Left forelimb (tissue), 1 donor: ENCODE data around the gene FSCN2.
"Not testable (repeated sequence)": the region's sequence is repeated elsewhere in the genome, so short reads cannot be mapped to it uniquely, and the experiment has no call there.

Source experiments
- DNase-seq: peaks from one replicate; pipeline ENCODE4 v3.0.0-alpha.2; 2018; ENCODE audit warnings: low spot score

The FSCN2 gene

GRCh38 chr17:81578561-81579225 is 50.5 kb downstream of the FSCN2 start:
- DNase-seq: no peak

GRCh38 chr17:81579298-81579697 is 51.1 kb downstream of the FSCN2 start:
- no peak for DNase-seq

GRCh38 chr17:81579821-81580321 is 51.7 kb downstream of the FSCN2 start:
- DNase-seq: no peak

GRCh38 chr17:81580481-81580880 is 52.3 kb downstream of the FSCN2 start:
- no peak for DNase-seq

- DNase-seq: no peak
Measured at GRCh38 chr17:81581758-81582157, 53.6 kb downstream of the FSCN2 start.

- no peak for DNase-seq
Measured at GRCh38 chr17:81582341-81582740, 54.2 kb downstream of the FSCN2 start.

- no peak for DNase-seq
Measured at GRCh38 chr17:81582749-81583148, 54.6 kb downstream of the FSCN2 start.

GRCh38 chr17:81583589-81584342 is 55.6 kb downstream of the FSCN2 start:
- DNase-seq: no peak

GRCh38 chr17:81584771-81585170 is 56.6 kb downstream of the FSCN2 start:
- DNase-seq: not testable (repeated sequence)

- no peak for DNase-seq
Measured at GRCh38 chr17:81586096-81586495, 57.9 kb downstream of the FSCN2 start.
